ENCODE results near the gene DAD1. TPM values are rescaled to one million over a fixed set of nuclear protein-coding genes. Genes with fewer than 3 reads are reported as not detected.

DAD1 gene
- total RNA-seq, 4 donors from 2014 or later: 52.0 to 173 (median 123) TPM

DNA sequence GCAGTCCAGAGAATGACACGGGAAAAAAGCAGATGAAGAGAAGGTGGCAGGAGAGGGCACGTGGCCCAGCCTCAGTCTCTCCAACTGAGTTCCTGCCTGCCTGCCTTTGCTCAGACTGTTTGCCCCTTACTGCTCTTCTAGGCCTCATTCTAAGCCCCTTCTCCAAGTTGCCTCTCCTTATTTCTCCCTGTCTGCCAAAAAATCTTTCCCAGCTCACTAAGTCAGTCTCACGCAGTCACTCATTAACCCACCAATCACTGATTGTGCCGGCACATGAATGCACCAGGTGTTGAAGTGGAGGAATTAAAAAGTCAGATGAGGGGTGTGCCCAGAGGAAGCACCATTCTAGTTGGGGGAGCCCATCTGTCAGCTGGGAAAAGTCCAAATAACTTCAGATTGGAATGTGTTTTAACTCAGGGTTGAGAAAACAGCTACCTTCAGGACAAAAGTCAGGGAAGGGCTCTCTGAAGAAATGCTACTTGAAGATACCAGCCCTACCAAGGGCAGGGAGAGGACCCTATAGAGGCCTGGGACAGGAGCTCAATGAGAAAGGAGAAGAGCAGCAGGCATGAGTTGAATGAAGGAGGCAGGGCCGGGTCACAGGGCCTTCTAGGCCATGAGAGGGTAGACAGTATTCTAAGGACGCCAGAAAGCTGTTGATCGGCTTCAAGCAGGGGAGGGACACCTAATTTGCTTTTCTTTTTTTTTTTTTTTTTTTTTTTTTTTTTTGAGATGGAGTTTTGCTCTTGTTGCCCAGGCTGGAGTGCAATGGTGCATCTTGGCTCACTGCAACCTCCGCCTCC, 40.9 kb downstream of the DAD1 start:
- no peak for DNase-seq
- Histone ChIP-seq H3K4me3 (no peak overlapping the region), H3K4me1 (peaks cover 0 to 35% (median 10%) of the 10 kb centered on the region in 4 donors), H3K27ac (peak overlapping the region; percentile 63 to 86 (median 78)), H3K36me3 (no peaks in the 10 kb centered on the region), H3K27me3 (no peaks in the 10 kb centered on the region), H3K9me3 (no peaks in the 10 kb centered on the region)
- TF ChIP-seq CTCF (IDR thresholded peaks at IDR 0.05) (no peak), POLR2A (IDR thresholded peaks at IDR 0.05) (no peak)

DNA sequence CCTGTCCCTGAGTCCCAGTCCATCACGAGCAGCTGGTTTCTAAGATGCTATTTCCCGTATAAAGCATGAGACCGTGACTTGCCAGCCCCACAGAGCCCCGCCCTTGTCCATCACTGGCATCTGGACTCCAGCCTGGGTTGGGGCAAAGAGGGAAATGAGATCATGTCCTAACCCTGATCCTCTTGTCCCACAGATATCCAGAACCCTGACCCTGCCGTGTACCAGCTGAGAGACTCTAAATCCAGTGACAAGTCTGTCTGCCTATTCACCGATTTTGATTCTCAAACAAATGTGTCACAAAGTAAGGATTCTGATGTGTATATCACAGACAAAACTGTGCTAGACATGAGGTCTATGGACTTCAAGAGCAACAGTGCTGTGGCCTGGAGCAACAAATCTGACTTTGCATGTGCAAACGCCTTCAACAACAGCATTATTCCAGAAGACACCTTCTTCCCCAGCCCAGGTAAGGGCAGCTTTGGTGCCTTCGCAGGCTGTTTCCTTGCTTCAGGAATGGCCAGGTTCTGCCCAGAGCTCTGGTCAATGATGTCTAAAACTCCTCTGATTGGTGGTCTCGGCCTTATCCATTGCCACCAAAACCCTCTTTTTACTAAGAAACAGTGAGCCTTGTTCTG, 41.6 kb downstream of the DAD1 start:
- no peak for DNase-seq
- Histone ChIP-seq H3K27me3 (no peaks in the 10 kb centered on the region), H3K4me1 (peaks cover 0 to 35% (median 10%) of the 10 kb centered on the region in 4 donors), H3K9me3 (no peaks in the 10 kb centered on the region), H3K27ac (peak overlapping the region; percentile 63 to 81 (median 74)), H3K36me3 (no peaks in the 10 kb centered on the region), H3K4me3 (no peak overlapping the region)
- TF ChIP-seq POLR2A (IDR thresholded peaks at IDR 0.05) (no peak), CTCF (IDR thresholded peaks at IDR 0.05) (no peak)

- Histone ChIP-seq H3K4me3 (no peak overlapping the region), H3K9me3 (no peaks in the 10 kb centered on the region), H3K4me1 (peaks cover 0 to 35% (median 10%) of the 10 kb centered on the region in 4 donors), H3K27me3 (no peaks in the 10 kb centered on the region), H3K27ac (peak overlapping the region; percentile 63 to 81 (median 74)), H3K36me3 (no peaks in the 10 kb centered on the region)
- no peak for DNase-seq
- TF ChIP-seq CTCF (IDR thresholded peaks at IDR 0.05): no peak
- TF ChIP-seq POLR2A (IDR thresholded peaks at IDR 0.05): no peak
Measured at GRCh38 chr14:22546722-22547071, 42.3 kb downstream of the DAD1 start.

- Histone ChIP-seq H3K4me3 (no peak overlapping the region), H3K9me3 (no peaks in the 10 kb centered on the region), H3K27ac (peak overlapping the region; percentile 63 to 81 (median 74)), H3K4me1 (peaks cover 0 to 31% (median 7%) of the 10 kb centered on the region in 4 donors), H3K27me3 (no peaks in the 10 kb centered on the region), H3K36me3 (no peaks in the 10 kb centered on the region)
- no peak for DNase-seq
- TF ChIP-seq CTCF (IDR thresholded peaks at IDR 0.05) (no peak), POLR2A (IDR thresholded peaks at IDR 0.05) (no peak)
Measured at GRCh38 chr14:22545842-22546721, 42.9 kb downstream of the DAD1 start.

GRCh38 chr14:22544881-22545420, 44.1 kb downstream of the DAD1 start:
- H3K9me3 ChIP-seq: no peaks in the 10 kb centered on the region
- H3K36me3 ChIP-seq: no peaks in the 10 kb centered on the region
- H3K27ac ChIP-seq: peak overlapping the region; percentile 63 to 81 (median 74)
- H3K4me1 ChIP-seq: peaks cover 0 to 24% (median 0%) of the 10 kb centered on the region in 4 donors
- TF ChIP-seq POLR2A (IDR thresholded peaks at IDR 0.05) (no peak), CTCF (IDR thresholded peaks at IDR 0.05) (no peak)
- H3K4me3 ChIP-seq: no peak overlapping the region
- no peaks in the 10 kb centered on the region for H3K27me3 ChIP-seq
- DNase-seq: no peak
